Stimulated activated CD4-positive, alpha-beta T cell treated with anti-CD3 and anti-CD28 coated beads, Interleukin-15, amount 100 ng/mL, for 1 hour (primary cell): ENCODE results near the gene TEPSIN.

Source experiments
- DNase-seq, 2 donors: peaks; one replicate each; pipeline ENCODE4 v3.0.0-alpha.2; 2020; ENCODE audit warnings: low read depth in 1 of 2, low spot score in 1 of 2

Gene TEPSIN

GRCh38 chr17:81187586-81188490 is 51.0 kb downstream of the TEPSIN start:
- no peak for DNase-seq

GRCh38 chr17:81187120-81187519 is 51.7 kb downstream of the TEPSIN start:
- no peak for DNase-seq

GRCh38 chr17:81186203-81186602 is 52.7 kb downstream of the TEPSIN start:
- DNase-seq = no peak

GRCh38 chr17:81184555-81184954 is 54.3 kb downstream of the TEPSIN start:
- no peak for DNase-seq

- DNase-seq = no peak
These were observed 55.0 kb downstream of the TEPSIN start for GRCh38 chr17:81183807-81184206.

GRCh38 chr17:81183316-81183715 is 55.5 kb downstream of the TEPSIN start:
- no peak for DNase-seq

GRCh38 chr17:81182596-81182995 is 56.3 kb downstream of the TEPSIN start:
- no peak for DNase-seq

- no peak for DNase-seq
These were observed 57.1 kb downstream of the TEPSIN start for GRCh38 chr17:81181811-81182185.

GRCh38 chr17:81180836-81181810 is 57.7 kb downstream of the TEPSIN start:
- DNase-seq = no peak

- DNase-seq = no peak
These were observed 59.0 kb downstream of the TEPSIN start for GRCh38 chr17:81179861-81180260.

- DNase-seq = no peak
These were observed 59.6 kb downstream of the TEPSIN start for GRCh38 chr17:81179220-81179619.
